Astrocyte (in vitro differentiated cells and primary cell): Measurements from ENCODE around the gene FMO5.

ENCODE experiments used
- EZH2 ChIP-seq: IDR thresholded peaks from 2 replicates; pipeline ENCODE4 v1.6.1; 2012; ENCODE audit warnings: mild to moderate bottlenecking, low read length, inconsistent platforms; ENCODE audit not compliant: insufficient read depth
- TF ChIP-seq, protein P1 (sequence below): IDR thresholded peaks from 2 replicates; pipeline ENCODE4 v1.5.1; 2011; ENCODE audit warnings: low read depth, mild to moderate bottlenecking, inconsistent platforms, low read length, moderate library complexity; ENCODE audit not compliant: insufficient read depth

DNA sequence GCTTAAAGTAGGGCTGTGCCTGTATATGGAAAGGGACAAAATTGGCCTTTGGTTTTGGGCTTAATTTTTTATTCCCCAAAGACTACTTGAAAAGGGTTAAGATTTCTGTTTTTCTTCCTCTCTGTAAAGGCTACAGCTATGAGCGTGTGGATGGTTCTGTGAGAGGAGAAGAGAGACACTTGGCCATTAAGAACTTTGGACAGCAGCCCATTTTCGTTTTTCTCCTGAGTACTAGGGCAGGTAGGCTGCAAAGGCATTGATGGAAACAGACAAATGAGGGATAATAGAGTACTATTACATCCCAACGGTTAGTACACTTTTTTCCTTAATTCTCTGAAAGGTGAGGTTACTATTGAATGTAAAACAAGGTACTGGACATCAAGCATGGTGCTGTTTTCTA is 46.9 kb upstream of the FMO5 start:
- TF ChIP-seq EZH2, result no peak
- TF ChIP-seq, protein P1, sequence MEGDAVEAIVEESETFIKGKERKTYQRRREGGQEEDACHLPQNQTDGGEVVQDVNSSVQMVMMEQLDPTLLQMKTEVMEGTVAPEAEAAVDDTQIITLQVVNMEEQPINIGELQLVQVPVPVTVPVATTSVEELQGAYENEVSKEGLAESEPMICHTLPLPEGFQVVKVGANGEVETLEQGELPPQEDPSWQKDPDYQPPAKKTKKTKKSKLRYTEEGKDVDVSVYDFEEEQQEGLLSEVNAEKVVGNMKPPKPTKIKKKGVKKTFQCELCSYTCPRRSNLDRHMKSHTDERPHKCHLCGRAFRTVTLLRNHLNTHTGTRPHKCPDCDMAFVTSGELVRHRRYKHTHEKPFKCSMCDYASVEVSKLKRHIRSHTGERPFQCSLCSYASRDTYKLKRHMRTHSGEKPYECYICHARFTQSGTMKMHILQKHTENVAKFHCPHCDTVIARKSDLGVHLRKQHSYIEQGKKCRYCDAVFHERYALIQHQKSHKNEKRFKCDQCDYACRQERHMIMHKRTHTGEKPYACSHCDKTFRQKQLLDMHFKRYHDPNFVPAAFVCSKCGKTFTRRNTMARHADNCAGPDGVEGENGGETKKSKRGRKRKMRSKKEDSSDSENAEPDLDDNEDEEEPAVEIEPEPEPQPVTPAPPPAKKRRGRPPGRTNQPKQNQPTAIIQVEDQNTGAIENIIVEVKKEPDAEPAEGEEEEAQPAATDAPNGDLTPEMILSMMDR, result no peak
